ENCODE results near the gene ITGAX. TPM values are rescaled to one million over a fixed set of nuclear protein-coding genes. Genes with fewer than 3 reads are reported as not detected.
A peak's percentile ranks its signal among the peaks of the same experiment; 100 is the strongest.

The ITGAX gene
- total and polyA plus RNA-seq, 2 donors (not counting 1 experiment from before 2014, with no cell fraction given) = 48.0 to 78.8 TPM

GRCh38 chr16:31348579-31348978, 6.4 kb upstream of the ITGAX start:
- DNase-seq (peak; percentile 45), ATAC-seq (ENCODE audit: low read depth) (no peak)
- Mint-ChIP-seq H3K4me1 (peaks cover 77% of the 10 kb centered on the region), H3K27ac (peak overlapping the region; percentile 12), H3K27me3 (no peaks in the 10 kb centered on the region), H3K4me3 (peak overlapping the region; percentile 6), H3K9me3 (ENCODE audit: insufficient read depth) (no peaks in the 10 kb centered on the region)
- ChIA-PET CTCF (no interaction called here), POLR2A (no interaction called here)
- Histone ChIP-seq H4K20me1 (ENCODE audit: control insufficient read depth, insufficient read depth, low read length, poor library complexity, severe bottlenecking) (no peaks in the 10 kb centered on the region), H3K4me1 (ENCODE audit: control insufficient read depth in 2 of 2, insufficient read depth in 2 of 2, low read length in 2 of 2) (peaks cover 34 to 71% of the 10 kb centered on the region in 2 donors), H3K4me2 (replicated peaks; ENCODE audit: low read depth, low read length, poor library complexity, severe bottlenecking) (peak overlapping the region; percentile 10), H3K27ac (ENCODE audit: low read length in 2 of 2) (no peak overlapping the region), H3K79me2 (ENCODE audit: control insufficient read depth, insufficient read depth, low read length) (no peaks in the 10 kb centered on the region), H2AFZ (ENCODE audit: insufficient read depth, low read depth, low read length, poor library complexity, severe bottlenecking) (no peak overlapping the region), H3K36me3 (replicated peaks in 1 of 2; ENCODE audit: control extremely low read depth in 1 of 2, control insufficient read depth in 1 of 2, extremely low read depth in 1 of 2, insufficient read depth in 2 of 2, low read length in 1 of 2) (no peaks in the 10 kb centered on the region), H3K9ac (ENCODE audit: low read length) (no peak overlapping the region), H3K9me3 (ENCODE audit: control extremely low read depth in 1 of 3, control insufficient read depth in 2 of 3, insufficient read depth in 1 of 3, low read length in 2 of 3) (no peaks in the 10 kb centered on the region), H3K27me3 (replicated peaks in 1 of 4; ENCODE audit: control extremely low read depth in 1 of 4, control insufficient read depth in 3 of 4, insufficient read depth in 4 of 4, low read length in 3 of 4) (no peaks in the 10 kb centered on the region), H3K4me3 (ENCODE audit: control extremely low read depth in 1 of 5, extremely low read depth in 1 of 5, insufficient read depth in 1 of 5, low read depth in 2 of 5, low read length in 4 of 5) (no peak overlapping the region)
- WGBS (ENCODE audit: insufficient coverage) = 21% methylated on average over 3 of the region's 3 CpGs
- intact Hi-C loops (cut with micrococcal nuclease) = loop anchor here (5.0 kb wide), 1 partner anchor 146 kb away; the partner anchor contains the start of gene PYCARD
- TF ChIP-seq CTCF (IDR thresholded peaks at IDR 0.05) (no peak), EZH2 (IDR thresholded peaks at IDR 0.05; ENCODE audit: borderline replicate concordance, insufficient read depth, low read depth, low read length, poor library complexity, severe bottlenecking) (no peak)

GRCh38 chr16:31350275-31351005, 4.5 kb upstream of the ITGAX start:
- peak overlapping the region; percentile 79 for H3K4me3 Mint-ChIP-seq
- H3K27ac Mint-ChIP-seq = peak overlapping the region; percentile 95
- H3K9me3 Mint-ChIP-seq (ENCODE audit: insufficient read depth) = no peaks in the 10 kb centered on the region
- Histone ChIP-seq H3K4me3 (ENCODE audit: control extremely low read depth in 1 of 5, extremely low read depth in 1 of 5, insufficient read depth in 1 of 5, low read depth in 2 of 5, low read length in 4 of 5) (no peak overlapping the region), H3K27ac (ENCODE audit: low read length in 2 of 2) (peak overlapping the region; percentile 14 to 16), H3K36me3 (replicated peaks in 1 of 2; ENCODE audit: control extremely low read depth in 1 of 2, control insufficient read depth in 1 of 2, extremely low read depth in 1 of 2, insufficient read depth in 2 of 2, low read length in 1 of 2) (no peaks in the 10 kb centered on the region), H3K79me2 (ENCODE audit: control insufficient read depth, insufficient read depth, low read length) (peaks cover 2% of the 10 kb centered on the region), H3K9me3 (ENCODE audit: control extremely low read depth in 1 of 3, control insufficient read depth in 2 of 3, insufficient read depth in 1 of 3, low read length in 2 of 3) (no peaks in the 10 kb centered on the region), H3K27me3 (replicated peaks in 1 of 4; ENCODE audit: control extremely low read depth in 1 of 4, control insufficient read depth in 3 of 4, insufficient read depth in 4 of 4, low read length in 3 of 4) (no peaks in the 10 kb centered on the region), H3K4me1 (ENCODE audit: control insufficient read depth in 2 of 2, insufficient read depth in 2 of 2, low read length in 2 of 2) (peaks cover 48 to 81% of the 10 kb centered on the region in 2 donors), H2AFZ (ENCODE audit: insufficient read depth, low read depth, low read length, poor library complexity, severe bottlenecking) (no peak overlapping the region), H4K20me1 (ENCODE audit: control insufficient read depth, insufficient read depth, low read length, poor library complexity, severe bottlenecking) (no peaks in the 10 kb centered on the region), H3K4me2 (replicated peaks; ENCODE audit: low read depth, low read length, poor library complexity, severe bottlenecking) (no peak overlapping the region), H3K9ac (ENCODE audit: low read length) (no peak overlapping the region)
- TF ChIP-seq CTCF (IDR thresholded peaks at IDR 0.05) = no peak
- TF ChIP-seq EZH2 (IDR thresholded peaks at IDR 0.05; ENCODE audit: borderline replicate concordance, insufficient read depth, low read depth, low read length, poor library complexity, severe bottlenecking) = no peak
- ChIA-PET POLR2A (no interaction called here), CTCF (no interaction called here)
- 70% methylated on average over 4 of the region's 12 CpGs for WGBS (ENCODE audit: insufficient coverage)
- H3K27me3 Mint-ChIP-seq = no peaks in the 10 kb centered on the region
- intact Hi-C loops (cut with micrococcal nuclease) = no loop called here
- DNase-seq (no peak), ATAC-seq (ENCODE audit: low read depth) (no peak)
- peaks cover 85% of the 10 kb centered on the region for H3K4me1 Mint-ChIP-seq
